ENCODE results near the gene ANKHD1. TPM values are rescaled to one million over a fixed set of nuclear protein-coding genes. Genes with fewer than 3 reads are reported as not detected.
"Not testable (repeated sequence)": the region's sequence is repeated elsewhere in the genome, so short reads cannot be mapped to it uniquely, and the experiment has no call there.

The ANKHD1 gene
- total RNA-seq, 1 donor from 2014 or later, result 105 TPM

GRCh38 chr5:140420226-140420570 lies 18.6 kb downstream of the ANKHD1 start:
- Mint-ChIP-seq H3K4me1 (ENCODE audit: low read depth, unreplicated experiment) (no peaks in the 10 kb centered on the region), H3K36me3 (ENCODE audit: unreplicated experiment) (no peaks in the 10 kb centered on the region), H3K27ac (ENCODE audit: unreplicated experiment) (no peak overlapping the region), H3K4me3 (ENCODE audit: unreplicated experiment) (no peak overlapping the region), H3K9me3 (ENCODE audit: unreplicated experiment) (peaks cover 2% of the 10 kb centered on the region), H3K27me3 (ENCODE audit: unreplicated experiment) (no peaks in the 10 kb centered on the region)
- no peak for DNase-seq
- TF ChIP-seq CTCF (IDR thresholded peaks at IDR 0.05; ENCODE audit: partially characterized antibody, unreplicated experiment), result no peak

- H3K27ac Mint-ChIP-seq (ENCODE audit: unreplicated experiment), result no peak overlapping the region
- H3K36me3 Mint-ChIP-seq (ENCODE audit: unreplicated experiment), result no peaks in the 10 kb centered on the region
- DNase-seq, result no peak
- no peaks in the 10 kb centered on the region for H3K27me3 Mint-ChIP-seq (ENCODE audit: unreplicated experiment)
- no peaks in the 10 kb centered on the region for H3K4me1 Mint-ChIP-seq (ENCODE audit: low read depth, unreplicated experiment)
- peaks cover 2% of the 10 kb centered on the region for H3K9me3 Mint-ChIP-seq (ENCODE audit: unreplicated experiment)
- no peak for TF ChIP-seq CTCF (IDR thresholded peaks at IDR 0.05; ENCODE audit: partially characterized antibody, unreplicated experiment)
- no peak overlapping the region for H3K4me3 Mint-ChIP-seq (ENCODE audit: unreplicated experiment)
Measured at GRCh38 chr5:140420665-140421361, 19.2 kb downstream of the ANKHD1 start.

- not testable (repeated sequence) for DNase-seq; H3K4me3 Mint-ChIP-seq (ENCODE audit: unreplicated experiment); H3K9me3 Mint-ChIP-seq (ENCODE audit: unreplicated experiment)
Measured at GRCh38 chr5:140421375-140421774, 19.7 kb downstream of the ANKHD1 start.

GRCh38 chr5:140423609-140424008 lies 22.0 kb downstream of the ANKHD1 start:
- peaks cover 3% of the 10 kb centered on the region for H3K9me3 Mint-ChIP-seq (ENCODE audit: unreplicated experiment)
- DNase-seq, result no peak
- H3K36me3 Mint-ChIP-seq (ENCODE audit: unreplicated experiment), result no peaks in the 10 kb centered on the region
- H3K4me3 Mint-ChIP-seq (ENCODE audit: unreplicated experiment), result no peak overlapping the region
- no peak for TF ChIP-seq CTCF (IDR thresholded peaks at IDR 0.05; ENCODE audit: partially characterized antibody, unreplicated experiment)
- H3K4me1 Mint-ChIP-seq (ENCODE audit: low read depth, unreplicated experiment), result no peaks in the 10 kb centered on the region
- no peak overlapping the region for H3K27ac Mint-ChIP-seq (ENCODE audit: unreplicated experiment)
- H3K27me3 Mint-ChIP-seq (ENCODE audit: unreplicated experiment), result no peaks in the 10 kb centered on the region

More at GRCh38 chr5:140421375-140421774, 19.7 kb downstream of the ANKHD1 start:
- H3K4me1 Mint-ChIP-seq (ENCODE audit: low read depth, unreplicated experiment); H3K36me3 Mint-ChIP-seq (ENCODE audit: unreplicated experiment); H3K27ac Mint-ChIP-seq (ENCODE audit: unreplicated experiment); H3K27me3 Mint-ChIP-seq (ENCODE audit: unreplicated experiment): not testable (repeated sequence)

GRCh38 chr5:140424135-140424534 lies 22.5 kb downstream of the ANKHD1 start:
- no peaks in the 10 kb centered on the region for H3K4me1 Mint-ChIP-seq (ENCODE audit: low read depth, unreplicated experiment)
- no peak overlapping the region for H3K4me3 Mint-ChIP-seq (ENCODE audit: unreplicated experiment)
- TF ChIP-seq CTCF (IDR thresholded peaks at IDR 0.05; ENCODE audit: partially characterized antibody, unreplicated experiment), result no peak
- H3K27ac Mint-ChIP-seq (ENCODE audit: unreplicated experiment), result no peak overlapping the region
- H3K27me3 Mint-ChIP-seq (ENCODE audit: unreplicated experiment), result no peaks in the 10 kb centered on the region
- peaks cover 3% of the 10 kb centered on the region for H3K9me3 Mint-ChIP-seq (ENCODE audit: unreplicated experiment)
- DNase-seq, result no peak
- no peaks in the 10 kb centered on the region for H3K36me3 Mint-ChIP-seq (ENCODE audit: unreplicated experiment)

GRCh38 chr5:140427726-140428125 lies 26.1 kb downstream of the ANKHD1 start:
- not testable (repeated sequence) for H3K27ac Mint-ChIP-seq (ENCODE audit: unreplicated experiment); H3K4me1 Mint-ChIP-seq (ENCODE audit: low read depth, unreplicated experiment); H3K27me3 Mint-ChIP-seq (ENCODE audit: unreplicated experiment); H3K36me3 Mint-ChIP-seq (ENCODE audit: unreplicated experiment); H3K9me3 Mint-ChIP-seq (ENCODE audit: unreplicated experiment); H3K4me3 Mint-ChIP-seq (ENCODE audit: unreplicated experiment); DNase-seq
